ENCODE measurements around the gene SPI1. TPM values are rescaled to one million over a fixed set of nuclear protein-coding genes. Genes with fewer than 3 reads are reported as not detected.
"Not testable (repeated sequence)": the region's sequence is repeated elsewhere in the genome, so short reads cannot be mapped to it uniquely, and the experiment has no call there.

The SPI1 gene
- total RNA-seq, 4 donors from 2014 or later: 2.6 to 15.4 (median 8.8) TPM

- no peaks in the 10 kb centered on the region for H3K4me1 ChIP-seq
- H3K36me3 ChIP-seq: no peaks in the 10 kb centered on the region
- DNase-seq: no peak
- no peaks in the 10 kb centered on the region for H3K9me3 ChIP-seq
- intact Hi-C loops (cut with DNase I): no loop called here
- H3K27ac ChIP-seq: no peak overlapping the region
- 82 to 84% methylated on average over 25 to 30 of the region's 34 CpGs for WGBS, 2 donors
- H3K4me3 ChIP-seq: no peak overlapping the region
- peaks cover 0 to 2% (median 0%) of the 10 kb centered on the region in 4 donors for H3K27me3 ChIP-seq
- TF ChIP-seq POLR2A (IDR thresholded peaks at IDR 0.05): no peak
- no peak for TF ChIP-seq CTCF (IDR thresholded peaks at IDR 0.05)
Observed at GRCh38 chr11:47337229-47337924, 41.0 kb downstream of the SPI1 start.

- 50 to 93% methylated on average over 3 of the region's 4 CpGs for WGBS, 2 donors
Observed at GRCh38 chr11:47336595-47336994, 41.8 kb downstream of the SPI1 start.

GRCh38 chr11:47335733-47336132 is 42.6 kb downstream of the SPI1 start:
- Histone ChIP-seq H3K36me3 (no peaks in the 10 kb centered on the region), H3K4me3 (no peak overlapping the region), H3K9me3 (no peaks in the 10 kb centered on the region), H3K27me3 (no peaks in the 10 kb centered on the region), H3K4me1 (peaks cover 0 to 13% (median 0%) of the 10 kb centered on the region in 3 donors), H3K27ac (no peak overlapping the region)
- TF ChIP-seq CTCF (IDR thresholded peaks at IDR 0.05) (no peak), POLR2A (IDR thresholded peaks at IDR 0.05) (no peak)
- no peak for DNase-seq
- intact Hi-C loops (cut with DNase I): no loop called here
- 80 to 100% methylated on average over 1 to 3 of the region's 9 CpGs for WGBS, 2 donors

More at GRCh38 chr11:47336595-47336994, 41.8 kb downstream of the SPI1 start:
- TF ChIP-seq CTCF (IDR thresholded peaks at IDR 0.05) (no peak), POLR2A (IDR thresholded peaks at IDR 0.05) (no peak)
- peaks cover 0 to 5% (median 0%) of the 10 kb centered on the region in 3 donors for H3K4me1 ChIP-seq
- H3K36me3 ChIP-seq: no peaks in the 10 kb centered on the region
- H3K4me3 ChIP-seq: no peak overlapping the region
- H3K27me3 ChIP-seq: no peaks in the 10 kb centered on the region
- no peaks in the 10 kb centered on the region for H3K9me3 ChIP-seq
- intact Hi-C loops (cut with DNase I): no loop called here
- H3K27ac ChIP-seq: no peak overlapping the region
- DNase-seq: no peak

GRCh38 chr11:47334699-47335411 is 43.5 kb downstream of the SPI1 start:
- H3K27ac ChIP-seq; H3K27me3 ChIP-seq; H3K36me3 ChIP-seq; DNase-seq; intact Hi-C loops (cut with DNase I); H3K4me3 ChIP-seq; H3K9me3 ChIP-seq: not testable (repeated sequence)
- 91 to 98% methylated on average over 5 to 8 of the region's 16 CpGs for WGBS, 2 donors
- peaks cover 0 to 22% (median 0%) of the 10 kb centered on the region in 3 donors for H3K4me1 ChIP-seq

GRCh38 chr11:47333886-47334443 is 44.4 kb downstream of the SPI1 start:
- WGBS, 2 donors: 76 to 100% methylated on average over 1 to 4 of the region's 8 CpGs
- Histone ChIP-seq H3K9me3 (no peaks in the 10 kb centered on the region), H3K27me3 (no peaks in the 10 kb centered on the region)

More at GRCh38 chr11:47333886-47334443, 44.4 kb downstream of the SPI1 start:
- H3K4me3 ChIP-seq: no peak overlapping the region
- no peak for DNase-seq
- TF ChIP-seq CTCF (IDR thresholded peaks at IDR 0.05) (no peak), POLR2A (IDR thresholded peaks at IDR 0.05) (no peak)
- intact Hi-C loops (cut with DNase I): no loop called here
- no peak overlapping the region for H3K27ac ChIP-seq
- peaks cover 0 to 31% (median 0%) of the 10 kb centered on the region in 3 donors for H3K4me1 ChIP-seq
- peaks cover 0 to 7% (median 0%) of the 10 kb centered on the region in 3 donors for H3K36me3 ChIP-seq

Measured in esophagus squamous epithelium (tissue), 5 donors.